H1 (cell line): ENCODE results near the gene BARX1. TPM values are rescaled to one million over a fixed set of nuclear protein-coding genes. Genes with fewer than 3 reads are reported as not detected.

ENCODE experiments used
- GTF2F1 ChIP-seq: IDR thresholded peaks from 2 replicates; pipeline ENCODE4 v1.6.1; 2012; ENCODE audit warnings: low read depth, low read length, improper control_type of control experiment, borderline replicate concordance
- NRF1 ChIP-seq: IDR thresholded peaks from 2 replicates; pipeline ENCODE4 v1.6.1; 2011; ENCODE audit warnings: mild to moderate bottlenecking, low read depth, low read length, improper control_type of control experiment
- TAF7 ChIP-seq: optimal IDR thresholded peaks from 2 replicates; pipeline ENCODE3; 2011; ENCODE audit warnings: low read depth, mild to moderate bottlenecking, inconsistent platforms, low read length, moderate library complexity, borderline replicate concordance
- polyA plus RNA-seq, 7 experiments: library from polyadenylated mRNA; depleted of rRNA in 3 of 7; stranded (reverse) in 5 of 7; unstranded in 2 of 7; fragments of >200 nt in 5 of 7; fragments of 200-250 nt in 2 of 7; gene quantifications; 1 replicate in 5 of 7; 2 replicates in 1 of 7; 4 replicates in 1 of 7; pipeline versions ENCODE4 v1.2.1 to v1.2.3, GENCODE V29; 2011 to 2013; ENCODE audit warnings: missing spikeins in 2 of 7, mixed read lengths in 2 of 7
- total RNA-seq: library from RNA; stranded (reverse); fragmentation: NEBNext Ultra II Directional; extraction: Animal tissue kit (Norgen Biotek cat#: 25700); gene quantifications from 2 replicates; pipeline ENCODE4 v1.2.1, GENCODE V29; 2021
- TF ChIP-seq, protein P1 (sequence below): IDR thresholded peaks from 2 replicates; pipeline ENCODE4 v1.6.1; 2012; ENCODE audit warnings: inconsistent platforms

The BARX1 gene
- total and polyA plus RNA-seq, 2 of the 8 experiments (the other 6 are each of a cell fraction or from before 2014, with no cell fraction given): 0.79 to 2.6 TPM

DNA sequence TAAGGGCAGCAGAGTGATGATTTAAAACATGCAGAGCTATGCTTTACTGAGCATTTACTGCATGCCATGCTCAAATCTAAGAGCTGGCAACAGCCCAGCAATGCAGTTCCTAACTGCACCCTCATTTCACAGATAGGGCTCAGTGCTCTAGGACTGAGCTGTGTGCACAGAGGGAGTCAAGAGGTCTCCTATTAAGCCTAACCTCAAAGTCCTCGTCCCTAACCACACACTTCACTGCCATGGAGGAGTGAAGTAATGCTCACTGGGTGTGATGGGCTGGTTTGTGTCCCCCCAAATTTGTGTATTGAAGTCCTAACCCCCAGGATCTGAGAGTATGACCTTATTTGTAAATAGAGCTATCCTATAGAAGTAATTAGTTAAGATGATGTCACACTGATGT, 25.9 kb downstream of the BARX1 start (continued):
- TF ChIP-seq, protein P1, sequence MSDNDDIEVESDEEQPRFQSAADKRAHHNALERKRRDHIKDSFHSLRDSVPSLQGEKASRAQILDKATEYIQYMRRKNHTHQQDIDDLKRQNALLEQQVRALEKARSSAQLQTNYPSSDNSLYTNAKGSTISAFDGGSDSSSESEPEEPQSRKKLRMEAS: no peak
- TF ChIP-seq TAF7 (no peak), GTF2F1 (no peak), NRF1 (no peak)
- TF ChIP-seq, all 59 proteins: peak for 0
